C4-2B (cell line): Measurements from ENCODE around the gene HOXC9.

Source experiments
- CTCF ChIP-seq: fragments of 450-650 bp; conservative IDR thresholded peaks from 2 replicates; pipeline ENCODE4 v1.5.1; 2017; ENCODE audit warnings: mild to moderate bottlenecking
- ZFX ChIP-seq: fragments of 450-650 bp; IDR thresholded peaks from 2 replicates; pipeline ENCODE4 v1.6.1; 2017

GRCh38 chr12:54024127-54024526 is 24.2 kb downstream of the HOXC9 start:
- TF ChIP-seq CTCF: no peak
- TF ChIP-seq ZFX: no peak
